ENCODE data around the gene TMEM106C.

Gene TMEM106C, protein sequence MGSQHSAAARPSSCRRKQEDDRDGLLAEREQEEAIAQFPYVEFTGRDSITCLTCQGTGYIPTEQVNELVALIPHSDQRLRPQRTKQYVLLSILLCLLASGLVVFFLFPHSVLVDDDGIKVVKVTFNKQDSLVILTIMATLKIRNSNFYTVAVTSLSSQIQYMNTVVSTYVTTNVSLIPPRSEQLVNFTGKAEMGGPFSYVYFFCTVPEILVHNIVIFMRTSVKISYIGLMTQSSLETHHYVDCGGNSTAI

DNA sequence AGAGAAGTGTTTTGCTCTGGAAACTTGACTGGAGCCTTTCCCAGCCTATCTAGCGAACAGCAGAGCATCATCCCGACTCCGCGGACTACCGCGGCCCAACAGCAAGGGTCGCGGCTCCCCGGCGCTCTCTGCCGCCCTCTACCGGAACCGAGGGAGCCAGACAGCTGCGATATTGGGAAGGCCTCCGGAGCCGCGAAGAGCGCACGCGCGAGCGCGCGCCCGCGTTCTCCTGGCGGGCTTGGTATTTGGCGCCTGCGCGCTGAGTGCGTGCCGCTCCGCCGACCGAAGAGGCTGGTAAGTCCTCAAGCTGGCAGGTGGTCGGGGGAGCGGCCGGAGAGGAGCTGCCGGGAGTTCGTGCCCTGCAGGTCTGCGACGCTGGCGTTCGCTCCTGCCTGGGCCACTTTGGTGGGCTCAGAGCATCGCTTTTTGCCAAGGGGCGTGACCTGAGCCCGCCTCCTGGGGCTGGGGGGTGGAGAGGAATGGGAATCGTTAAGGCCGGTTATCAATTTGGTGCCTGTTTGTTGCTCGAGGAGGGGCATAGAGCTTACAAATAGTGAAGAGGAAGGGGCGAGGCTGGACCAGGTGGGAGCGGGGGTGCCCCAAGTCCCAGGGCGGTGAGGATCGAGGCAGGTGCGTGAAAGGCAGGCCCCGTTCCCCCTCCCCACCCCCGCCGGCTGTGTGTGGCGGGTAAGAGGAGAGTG, at the start of gene TMEM106C:
Gene TMEM106C, plus strand, starts transcription at position 257 of the 701 bp plus-strand sequence. CDS start 641 bp downstream, outside the sequence.
- DNase-seq (ENCODE audit: low read depth) = peak; percentile 75

DNA sequence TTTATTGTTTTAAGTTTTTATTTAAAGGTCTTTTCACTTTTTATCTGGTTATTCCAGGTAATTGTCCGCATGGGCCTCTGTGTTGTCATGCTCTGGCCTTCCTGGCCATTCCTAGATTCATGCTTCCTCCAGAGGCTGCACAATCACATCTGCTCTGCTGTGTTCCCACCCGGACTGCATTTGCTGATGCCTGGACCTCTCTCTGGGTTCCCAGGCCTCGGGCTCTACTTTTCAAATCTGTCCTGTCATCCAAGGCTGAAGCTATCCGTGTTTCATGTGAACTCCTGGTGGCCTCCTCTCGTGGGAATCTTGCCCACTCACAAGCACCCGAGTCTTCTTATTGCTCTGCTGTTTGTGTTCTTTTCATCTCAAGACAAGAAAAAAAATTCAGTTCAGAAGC, 42.5 kb upstream of the TMEM106C start:
- DNase-seq (ENCODE audit: low read depth) = no peak

DNA sequence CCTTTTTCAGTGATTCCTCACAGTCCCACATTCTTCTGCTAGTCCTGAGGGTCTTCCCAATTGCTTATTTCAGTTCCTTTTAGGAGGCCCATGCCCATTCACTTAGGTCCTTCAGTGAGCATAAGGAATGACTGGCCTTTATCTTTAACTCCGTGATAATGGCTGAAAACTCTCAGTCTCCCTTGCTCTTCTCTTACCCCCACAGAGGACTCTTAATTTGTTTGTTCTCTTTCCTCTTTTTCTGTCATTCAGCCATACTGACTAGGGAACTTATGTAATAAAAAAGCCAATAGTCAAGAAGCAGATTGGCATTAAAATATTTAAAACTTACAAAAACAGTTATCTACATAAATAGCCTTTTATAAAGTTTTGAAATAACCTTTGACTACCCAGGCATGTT, 41.5 kb upstream of the TMEM106C start:
- DNase-seq (ENCODE audit: low read depth) = no peak

DNA sequence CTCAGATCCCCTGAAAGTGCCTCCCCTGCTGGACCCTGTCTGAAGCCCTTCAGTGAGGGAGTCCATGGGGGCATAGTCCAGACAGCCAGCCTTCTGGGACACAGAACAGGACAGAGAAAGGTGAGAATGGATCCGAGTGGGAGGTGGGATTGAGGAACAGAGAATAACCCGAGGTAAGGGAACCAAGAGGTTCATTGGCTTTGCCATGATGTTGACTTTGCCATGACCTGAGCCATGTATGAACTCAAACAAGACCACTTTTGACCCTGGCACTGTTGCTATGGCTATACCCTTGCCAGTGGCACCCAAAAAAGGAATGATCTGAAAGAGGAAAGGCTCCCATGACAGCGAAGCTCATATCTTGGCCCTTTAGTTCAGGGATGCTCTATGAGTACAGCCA, 36.0 kb upstream of the TMEM106C start:
- DNase-seq (ENCODE audit: low read depth) = no peak

DNA sequence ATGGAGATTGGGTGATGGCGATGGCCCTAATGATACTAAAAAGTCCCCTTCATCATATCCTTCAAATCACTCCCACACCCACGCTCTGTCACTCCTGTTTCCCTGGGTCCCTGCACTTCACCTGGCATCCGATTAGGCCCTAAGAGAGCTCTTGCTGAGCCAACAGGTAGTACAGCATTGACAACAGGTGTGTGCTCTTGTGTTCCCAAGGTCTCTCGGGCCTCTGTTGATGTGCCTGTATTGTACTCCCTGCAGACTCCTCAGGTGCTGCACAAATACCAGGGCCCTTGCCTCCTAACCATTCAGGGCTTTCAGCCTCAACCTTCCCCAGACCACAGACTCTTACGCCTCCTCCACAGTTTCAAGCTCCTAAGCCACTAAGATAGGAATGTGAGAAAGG, 32.8 kb upstream of the TMEM106C start:
- DNase-seq (ENCODE audit: low read depth) = no peak

DNA sequence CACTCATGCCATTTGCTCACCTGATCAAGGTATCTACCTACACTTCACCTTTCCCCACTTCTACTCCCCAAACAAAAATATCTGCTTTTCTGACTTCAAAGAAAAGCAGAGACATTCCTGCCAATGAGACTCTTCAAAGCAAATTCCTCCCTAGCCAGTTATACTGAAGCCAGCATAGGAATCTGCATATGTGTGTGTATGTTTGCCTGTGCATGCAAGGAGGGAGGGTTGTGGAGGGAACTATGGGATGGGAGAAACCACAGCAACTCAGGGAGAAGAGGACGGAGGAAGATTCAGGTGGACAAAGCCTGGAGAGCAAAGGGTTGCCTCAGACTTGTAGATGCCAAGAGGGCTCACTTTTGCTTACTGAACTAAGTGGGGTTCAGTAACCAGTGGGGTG, 32.2 kb upstream of the TMEM106C start:
- no peak for DNase-seq (ENCODE audit: low read depth)

DNA sequence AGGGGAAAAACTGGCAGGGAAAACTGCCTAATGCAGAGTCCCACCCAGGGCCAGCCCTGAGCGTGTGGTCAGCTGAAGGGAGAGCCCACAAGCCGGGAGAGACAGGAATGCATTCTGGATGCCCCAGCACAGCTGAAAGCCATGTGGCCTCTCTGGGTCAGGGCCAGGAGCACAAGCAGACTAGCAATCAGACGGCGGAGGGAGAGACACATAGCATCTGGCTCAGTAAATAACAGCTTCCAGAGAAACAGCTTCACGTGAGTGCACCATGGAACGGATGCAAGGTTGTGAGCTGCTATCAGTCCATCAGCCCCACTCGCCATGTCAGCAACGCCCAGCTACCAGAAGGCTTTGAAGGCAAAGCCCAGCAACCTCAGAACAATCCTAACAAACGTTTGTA, 28.2 kb upstream of the TMEM106C start:
- DNase-seq (ENCODE audit: low read depth) = peak; percentile 89

DNA sequence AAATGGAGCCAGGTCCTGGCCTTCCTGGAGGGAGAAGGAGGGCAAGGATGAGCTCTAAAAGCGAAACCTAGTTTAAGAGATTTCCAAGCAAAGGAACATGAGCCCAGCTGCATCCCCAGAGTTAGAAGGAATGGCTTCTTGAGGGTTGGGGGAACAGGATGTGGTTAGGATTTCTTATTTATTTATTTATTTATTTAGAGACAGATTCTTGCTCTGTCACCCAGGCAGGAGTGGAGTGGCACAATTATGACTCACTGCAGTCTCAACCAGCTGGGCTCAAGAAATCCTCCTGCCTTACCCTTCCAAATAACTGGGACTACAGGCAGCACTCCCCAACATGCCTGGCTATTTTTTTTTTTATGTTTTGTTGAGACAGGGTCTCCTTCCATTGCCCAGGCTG, 25.3 kb upstream of the TMEM106C start:
- DNase-seq (ENCODE audit: low read depth) = no peak

DNA sequence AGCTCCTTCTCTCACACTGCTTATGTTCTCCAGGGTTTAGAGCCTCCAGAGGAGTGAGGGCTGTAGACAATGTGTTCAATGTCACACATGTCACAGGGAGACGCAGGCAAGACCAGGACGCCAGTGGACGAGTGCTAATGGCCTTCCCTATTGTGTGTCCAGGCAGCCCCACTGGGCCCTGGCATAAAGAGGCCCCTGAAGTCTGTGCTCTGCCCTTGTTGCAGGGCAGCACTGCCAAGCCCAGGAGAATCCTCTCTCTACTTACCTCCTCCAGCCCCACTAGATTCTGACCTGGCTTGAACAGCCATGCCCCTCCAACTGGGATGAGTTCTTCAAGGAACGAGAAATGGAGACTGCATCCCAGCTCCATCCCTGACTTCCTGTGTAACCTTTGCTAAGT, 24.8 kb upstream of the TMEM106C start:
- no peak for DNase-seq (ENCODE audit: low read depth)

DNA sequence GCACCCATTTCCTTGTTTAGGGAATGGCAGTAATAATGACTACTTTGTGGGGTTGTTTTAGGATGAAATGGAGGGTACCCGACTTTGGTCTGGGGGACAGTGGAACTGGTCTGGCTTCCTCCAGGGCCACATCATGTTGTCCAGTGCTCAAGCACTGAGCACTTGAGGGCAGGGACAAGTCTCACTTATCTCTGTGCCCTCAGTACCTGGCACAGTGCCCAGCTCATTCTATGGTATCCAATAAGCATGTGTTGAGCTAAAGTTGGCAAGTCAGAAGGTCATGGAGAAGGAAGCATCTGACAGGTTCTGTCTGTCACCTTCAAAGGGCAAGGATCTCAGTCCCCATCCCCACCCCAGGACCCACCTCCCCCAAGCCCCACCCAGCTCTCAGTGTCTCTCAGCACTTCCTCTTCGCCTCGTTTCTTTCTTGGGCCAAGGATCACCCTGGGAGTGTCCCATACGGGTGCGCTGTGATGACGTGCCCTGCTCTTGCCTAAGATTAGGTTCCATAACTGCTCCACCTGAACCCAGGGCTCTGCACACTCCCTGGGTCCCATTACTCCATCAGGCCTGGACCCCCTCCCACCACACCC, 24.3 kb upstream of the TMEM106C start:
- DNase-seq (ENCODE audit: low read depth) = no peak

DNA sequence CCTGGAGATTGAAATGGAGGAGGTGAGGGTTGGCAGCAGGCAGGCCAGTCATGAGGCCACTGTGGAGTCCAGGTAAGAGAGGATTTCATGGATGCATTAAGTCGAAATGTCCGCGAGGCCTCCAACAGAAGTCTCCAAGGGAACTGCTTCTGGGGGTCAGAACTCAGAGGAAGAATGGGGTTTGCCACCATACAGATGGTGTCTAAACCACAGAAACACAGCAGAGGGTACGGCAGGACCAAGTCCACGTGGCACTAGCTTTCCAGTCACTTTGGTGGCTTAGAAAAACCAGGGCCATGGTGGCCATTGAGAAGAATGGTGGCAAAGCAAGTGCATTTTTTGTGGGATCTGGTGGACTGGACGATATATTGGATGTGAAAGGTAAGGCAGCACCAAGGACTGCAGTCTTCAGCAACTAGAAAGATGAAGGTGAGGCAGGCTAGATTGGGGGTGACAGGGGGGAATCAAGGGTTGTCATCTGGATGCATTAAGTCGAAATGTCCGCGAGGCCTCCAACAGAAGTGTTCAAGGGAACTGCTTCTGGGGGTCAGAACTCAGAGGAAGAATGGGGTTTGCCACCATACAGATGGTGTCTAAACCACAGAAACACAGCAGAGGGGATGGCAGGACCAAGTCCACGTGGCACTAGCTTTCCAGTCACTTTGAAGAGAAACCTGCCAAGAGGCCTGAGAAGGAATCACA, 22.5 kb upstream of the TMEM106C start:
- DNase-seq (ENCODE audit: low read depth) = no peak

DNA sequence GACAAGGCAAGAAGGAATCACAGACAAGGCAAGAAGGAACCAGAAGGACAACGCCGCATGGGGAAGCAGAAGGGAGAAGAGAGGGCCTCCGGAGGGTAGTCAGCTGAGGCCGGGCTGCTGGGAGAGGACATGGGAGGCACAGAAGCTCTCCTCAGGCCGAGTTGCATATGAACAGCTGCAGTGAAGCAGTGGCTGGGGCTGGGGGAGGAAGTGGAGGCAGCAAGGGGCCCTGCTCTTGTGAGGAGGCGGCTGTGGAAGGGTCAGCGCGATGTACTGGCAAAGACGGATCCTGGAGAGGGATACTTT, 22.0 kb upstream of the TMEM106C start:
- DNase-seq (ENCODE audit: low read depth) = no peak

DNA sequence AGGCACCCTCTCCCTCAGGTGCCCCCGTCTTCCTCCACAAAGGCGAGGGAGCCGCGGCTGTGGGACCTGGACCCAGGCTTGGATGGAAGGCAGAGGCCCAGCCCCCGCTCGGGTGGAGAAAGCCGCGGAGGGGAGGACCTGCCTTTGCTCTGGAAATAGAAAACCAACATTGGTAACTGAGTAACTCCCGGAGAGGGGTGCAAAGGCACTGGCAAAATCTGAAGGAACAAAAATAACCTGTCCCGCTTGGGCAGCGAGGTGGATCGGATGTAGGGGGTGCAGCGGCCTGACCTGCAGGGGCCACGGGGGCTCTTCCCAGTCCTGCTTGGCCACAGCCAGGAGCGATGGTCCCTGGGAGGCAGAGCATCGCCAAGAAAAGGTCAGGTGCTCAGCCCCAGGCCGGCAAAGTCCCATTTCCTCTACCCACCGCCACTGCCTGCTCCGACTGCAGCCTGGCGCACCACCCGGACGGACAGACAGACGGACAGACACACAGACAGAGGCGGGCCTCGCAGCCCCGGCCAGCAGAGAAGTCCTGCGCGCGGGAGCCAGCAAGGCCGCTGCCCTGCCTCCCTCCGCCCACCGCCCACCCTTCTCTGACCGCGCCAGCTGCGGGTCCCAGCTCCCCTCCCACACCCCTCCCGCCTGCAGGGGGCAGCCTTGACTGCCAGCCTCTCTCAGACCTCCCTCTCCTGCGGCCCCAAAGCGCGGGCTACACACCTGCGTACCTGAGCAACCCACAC, 21.4 kb upstream of the TMEM106C start:
- DNase-seq (ENCODE audit: low read depth) = no peak

DNA sequence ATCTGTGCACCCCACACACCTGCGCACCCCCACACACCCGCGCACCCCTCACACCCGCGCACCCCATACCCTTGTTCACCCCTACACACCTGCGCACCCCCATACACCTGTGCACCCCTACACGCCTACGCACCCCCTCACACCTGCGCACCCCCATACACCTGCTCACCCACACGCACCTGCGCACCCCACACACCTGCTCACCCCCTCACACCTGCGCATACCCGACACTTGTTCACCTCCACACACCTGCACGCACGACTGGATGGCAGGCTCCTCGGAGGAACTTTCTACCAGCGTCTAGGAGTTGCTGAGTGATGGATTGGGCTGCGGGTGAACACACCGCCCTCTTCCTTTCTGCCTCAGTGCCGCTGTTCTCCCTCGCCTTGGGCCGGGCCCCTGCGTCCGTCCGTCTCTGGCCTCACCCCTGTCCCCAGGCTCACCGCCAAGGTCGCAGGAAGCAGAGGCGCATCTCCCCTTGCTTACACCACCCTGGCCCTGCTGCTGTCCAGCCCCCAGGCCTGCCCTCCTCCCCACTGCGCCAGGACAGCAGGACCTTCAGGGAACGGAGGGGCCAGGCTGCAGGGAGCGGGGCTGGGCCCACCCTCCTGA, 20.7 kb upstream of the TMEM106C start:
- no peak for DNase-seq (ENCODE audit: low read depth)

DNA sequence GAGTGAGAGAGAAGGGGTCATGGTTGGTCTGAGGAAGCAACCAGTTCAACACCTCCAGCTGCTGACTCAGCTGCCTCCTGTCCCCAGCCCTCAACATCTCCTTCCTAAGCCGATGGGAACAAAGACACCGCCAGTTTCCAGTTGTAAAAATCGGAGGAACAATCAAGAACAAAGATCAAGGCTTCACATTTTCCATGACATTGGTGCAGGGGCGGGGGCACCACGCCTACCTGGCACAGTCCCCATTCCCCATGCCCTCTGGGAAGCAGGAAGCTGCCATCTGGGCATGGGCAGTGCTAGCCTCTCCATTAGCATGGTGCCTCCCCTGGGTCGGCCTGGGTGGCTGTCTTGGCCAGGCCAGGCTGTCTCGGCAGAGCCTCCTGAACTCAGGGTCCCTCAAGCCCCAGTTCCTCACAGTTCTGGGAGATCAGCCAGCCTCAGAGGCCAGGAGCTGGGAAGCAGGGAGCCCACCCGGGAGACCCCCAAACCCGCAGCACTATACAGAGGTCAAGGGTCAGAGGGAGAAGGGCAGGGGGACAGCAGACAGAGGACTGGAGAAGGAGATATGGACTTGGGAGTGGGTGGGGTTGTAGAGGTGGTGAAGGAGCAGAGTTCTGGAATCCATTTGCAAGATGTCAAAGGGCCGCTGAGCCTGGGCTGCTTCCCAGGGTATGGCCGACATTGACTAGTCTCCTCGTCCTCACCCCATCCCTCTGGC, 19.6 kb upstream of the TMEM106C start:
- DNase-seq (ENCODE audit: low read depth) = no peak

DNA sequence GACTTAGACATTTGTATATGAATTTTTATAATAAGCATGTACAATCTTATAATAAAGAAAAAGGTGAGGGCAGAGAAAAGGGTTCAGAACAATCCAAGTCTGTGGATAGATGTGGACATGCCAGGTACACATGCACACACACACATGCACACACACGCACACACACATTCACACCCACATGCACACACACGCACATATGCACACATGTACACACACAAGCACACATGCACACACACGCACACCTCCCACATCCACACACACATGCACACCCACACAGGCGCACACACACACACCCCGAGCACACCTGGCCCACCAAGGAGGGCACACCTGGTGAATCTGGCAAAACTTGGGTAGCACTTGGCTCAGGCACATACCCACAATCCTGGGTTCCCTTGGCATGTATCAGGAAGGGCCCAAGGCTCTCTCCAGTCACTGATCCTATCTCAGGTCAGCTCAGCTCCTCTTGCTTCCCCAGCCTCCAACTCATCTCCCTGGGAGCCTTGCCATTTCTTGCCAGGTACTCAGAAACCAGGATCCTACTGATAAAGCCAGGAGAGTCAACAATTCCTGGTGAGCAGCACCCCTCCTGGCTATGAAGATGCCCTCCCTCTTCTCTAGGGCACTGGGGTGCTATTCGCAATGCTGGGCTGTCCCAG, 18.6 kb upstream of the TMEM106C start:
- DNase-seq (ENCODE audit: low read depth) = no peak

DNA sequence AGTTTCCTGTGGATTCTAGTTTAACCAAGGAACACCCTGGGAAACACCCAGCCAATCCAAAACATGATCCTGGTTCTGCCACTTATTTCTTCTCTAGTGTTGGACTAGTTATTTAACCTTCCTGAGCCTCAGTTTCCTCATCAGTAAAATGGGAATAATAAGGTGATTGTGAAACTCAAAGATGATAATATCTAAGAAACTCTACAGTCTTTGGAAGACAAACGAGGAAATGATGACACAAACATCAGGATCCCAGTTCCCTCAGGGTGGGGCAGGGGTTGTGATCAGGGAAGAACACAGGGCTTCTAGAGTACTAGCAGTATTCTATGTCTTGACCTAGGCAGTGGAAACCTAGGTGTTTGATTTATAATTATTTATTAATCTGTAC, 18.1 kb upstream of the TMEM106C start:
- DNase-seq (ENCODE audit: low read depth) = no peak

DNA sequence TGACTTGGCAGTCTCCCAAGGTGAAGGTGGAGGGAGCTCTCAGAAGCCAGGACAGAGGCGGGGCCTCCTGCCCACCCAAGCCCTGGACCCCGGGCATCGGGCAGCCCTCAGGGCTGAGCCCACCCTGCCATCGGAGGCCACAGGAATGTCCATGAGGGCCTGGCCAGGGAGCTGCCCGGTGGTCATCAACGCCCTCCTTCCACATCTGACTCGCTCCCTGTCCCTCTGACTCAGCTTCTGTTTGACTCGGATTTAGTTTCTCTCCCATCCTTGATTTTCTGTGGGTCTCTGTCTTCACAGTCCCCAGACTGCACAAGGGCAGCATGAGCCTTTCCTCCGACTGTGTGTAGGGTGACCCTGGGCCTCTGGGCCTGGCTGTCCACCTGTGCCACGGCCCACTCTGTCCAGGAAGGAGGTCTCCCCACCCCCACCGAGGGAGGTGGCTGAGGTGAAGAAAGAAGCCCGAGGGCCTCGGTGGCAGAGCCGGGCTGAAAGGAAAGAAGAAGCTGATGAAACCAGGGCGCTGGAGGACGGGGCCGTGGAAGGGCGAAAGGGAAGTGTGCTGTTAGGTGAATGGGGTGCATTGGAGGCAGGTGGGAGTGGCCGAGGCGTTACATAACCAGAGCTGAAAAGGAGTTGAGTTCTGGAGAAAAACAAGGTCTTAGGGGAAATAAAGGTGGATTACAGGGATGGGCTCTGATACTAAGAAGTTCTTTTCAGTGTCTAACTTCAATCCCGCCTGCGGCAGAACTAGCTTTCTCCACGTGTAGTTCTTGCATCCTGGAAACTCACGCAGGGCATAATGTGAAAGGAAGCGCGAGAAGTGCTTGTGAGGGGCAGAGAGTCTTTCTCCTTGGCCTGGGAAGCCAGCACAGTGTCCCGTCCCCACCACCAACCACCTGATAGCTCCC, 16.7 kb upstream of the TMEM106C start:
- peak; percentile 26 for DNase-seq (ENCODE audit: low read depth)

DNA sequence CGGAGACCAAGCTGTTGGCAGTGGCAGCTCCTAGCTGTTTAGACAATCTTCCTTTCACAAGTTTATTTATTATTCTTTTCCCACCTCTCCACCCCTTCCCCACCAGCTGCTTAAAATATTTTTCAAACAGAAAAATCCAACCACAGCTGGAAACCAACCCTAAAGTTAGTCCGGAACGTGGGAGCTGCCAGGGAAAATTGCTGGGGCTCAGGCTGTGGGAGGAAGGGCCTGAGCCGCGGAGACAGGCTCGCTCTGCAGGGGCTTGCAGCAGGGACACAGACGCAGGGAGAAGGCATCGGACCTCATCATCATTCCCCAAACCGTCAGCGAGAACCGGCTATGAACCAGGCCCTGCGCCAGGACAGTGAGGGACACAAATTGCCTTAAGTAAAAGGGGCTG, 16.1 kb upstream of the TMEM106C start:
- DNase-seq (ENCODE audit: low read depth) = peak; percentile 54
